GM19193 (cell line): ENCODE measurements around the gene FAM131C.

ENCODE experiments used
- POLR2A ChIP-seq: IDR thresholded peaks from 4 replicates; pipeline ENCODE4 v1.6.1; 2011; ENCODE audit not compliant: insufficient read depth, insufficient read length; ENCODE audit errors: extremely low read depth

The FAM131C gene

DNA sequence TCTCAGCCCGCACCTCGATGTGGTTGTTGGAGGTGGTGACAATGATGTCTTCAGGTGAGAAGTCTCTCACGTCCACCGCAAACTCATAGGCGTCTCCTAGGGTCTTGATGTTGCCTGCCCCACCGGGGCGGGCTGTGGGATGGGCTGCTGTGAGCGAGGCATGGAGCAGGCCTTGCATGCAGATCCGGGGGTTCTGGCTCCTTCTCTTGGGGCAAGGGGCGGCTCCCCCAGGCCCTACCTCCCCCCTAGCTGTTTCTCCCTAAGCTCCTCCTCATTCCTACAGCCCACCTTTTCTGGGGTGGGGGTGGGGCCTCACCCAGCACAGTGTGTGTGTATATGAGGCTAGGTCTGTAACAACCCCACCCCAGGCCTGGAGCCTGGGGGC is 56.4 kb downstream of the FAM131C start:
- TF ChIP-seq POLR2A: no peak

DNA sequence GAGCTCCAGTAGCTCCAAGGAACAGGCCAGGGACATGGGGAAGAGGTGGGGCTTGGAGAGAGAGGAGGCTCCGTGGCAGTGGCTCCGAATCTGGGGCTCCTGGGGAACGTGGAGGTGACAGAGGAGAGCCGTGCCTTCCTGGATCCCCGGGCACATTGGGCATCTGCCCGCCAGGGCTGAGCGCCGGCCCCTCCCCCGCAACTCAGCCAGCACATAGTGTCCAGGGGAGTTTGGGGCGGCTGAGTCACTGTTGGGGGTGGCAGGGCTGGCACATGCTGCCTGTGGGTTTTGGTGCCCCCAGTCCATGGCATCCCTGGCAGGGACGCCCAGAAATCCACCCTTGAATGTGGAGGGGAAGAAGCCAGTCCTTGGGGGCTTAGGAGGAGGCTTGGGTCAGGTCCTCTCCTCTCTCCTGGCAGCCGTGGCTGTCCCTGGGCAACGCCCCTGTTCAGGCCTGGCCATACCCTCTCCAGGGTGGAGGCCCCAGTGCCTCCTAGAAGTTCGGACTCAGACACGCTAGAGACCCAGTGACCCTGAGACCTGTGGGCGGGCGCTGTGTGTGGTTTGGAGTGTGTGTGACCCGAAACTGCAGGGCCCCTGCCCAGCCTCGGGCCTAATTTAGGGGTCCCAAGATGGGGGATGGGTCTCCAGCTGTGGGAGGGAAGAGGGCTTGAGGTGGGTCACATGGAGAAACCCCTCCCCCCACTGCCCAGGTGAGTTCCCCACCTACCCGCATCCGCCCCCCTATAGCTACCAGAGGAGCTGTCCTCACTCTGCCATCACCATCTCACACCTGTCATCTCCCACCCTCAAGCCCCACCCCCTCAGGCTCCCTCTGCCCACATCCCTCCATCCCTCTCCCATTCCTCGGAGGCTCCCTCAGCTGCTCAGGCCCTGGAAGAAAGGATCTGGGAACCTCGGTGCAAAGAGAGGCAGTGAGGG is 57.2 kb downstream of the FAM131C start:
- no peak for TF ChIP-seq POLR2A

DNA sequence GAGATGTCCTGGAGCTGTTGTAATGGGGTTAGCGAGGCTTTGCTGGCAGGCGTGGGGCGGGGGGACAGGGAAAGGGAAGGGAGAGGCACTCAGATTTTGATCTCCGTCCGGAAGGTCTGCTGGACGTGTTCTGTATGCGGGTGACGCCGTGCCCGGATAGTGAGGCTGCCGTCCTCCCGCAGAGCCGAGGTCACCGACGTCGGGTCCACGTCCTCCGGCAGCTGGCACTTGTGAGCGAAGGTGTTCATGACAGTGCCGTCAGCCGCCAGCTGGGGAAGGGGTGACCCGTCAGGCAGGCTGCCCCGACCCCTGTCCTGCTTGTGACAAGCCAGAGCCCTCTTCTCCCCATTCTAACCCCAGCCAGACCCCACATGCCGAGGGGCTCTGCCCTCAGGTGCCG is 58.0 kb downstream of the FAM131C start:
- no peak for TF ChIP-seq POLR2A

DNA sequence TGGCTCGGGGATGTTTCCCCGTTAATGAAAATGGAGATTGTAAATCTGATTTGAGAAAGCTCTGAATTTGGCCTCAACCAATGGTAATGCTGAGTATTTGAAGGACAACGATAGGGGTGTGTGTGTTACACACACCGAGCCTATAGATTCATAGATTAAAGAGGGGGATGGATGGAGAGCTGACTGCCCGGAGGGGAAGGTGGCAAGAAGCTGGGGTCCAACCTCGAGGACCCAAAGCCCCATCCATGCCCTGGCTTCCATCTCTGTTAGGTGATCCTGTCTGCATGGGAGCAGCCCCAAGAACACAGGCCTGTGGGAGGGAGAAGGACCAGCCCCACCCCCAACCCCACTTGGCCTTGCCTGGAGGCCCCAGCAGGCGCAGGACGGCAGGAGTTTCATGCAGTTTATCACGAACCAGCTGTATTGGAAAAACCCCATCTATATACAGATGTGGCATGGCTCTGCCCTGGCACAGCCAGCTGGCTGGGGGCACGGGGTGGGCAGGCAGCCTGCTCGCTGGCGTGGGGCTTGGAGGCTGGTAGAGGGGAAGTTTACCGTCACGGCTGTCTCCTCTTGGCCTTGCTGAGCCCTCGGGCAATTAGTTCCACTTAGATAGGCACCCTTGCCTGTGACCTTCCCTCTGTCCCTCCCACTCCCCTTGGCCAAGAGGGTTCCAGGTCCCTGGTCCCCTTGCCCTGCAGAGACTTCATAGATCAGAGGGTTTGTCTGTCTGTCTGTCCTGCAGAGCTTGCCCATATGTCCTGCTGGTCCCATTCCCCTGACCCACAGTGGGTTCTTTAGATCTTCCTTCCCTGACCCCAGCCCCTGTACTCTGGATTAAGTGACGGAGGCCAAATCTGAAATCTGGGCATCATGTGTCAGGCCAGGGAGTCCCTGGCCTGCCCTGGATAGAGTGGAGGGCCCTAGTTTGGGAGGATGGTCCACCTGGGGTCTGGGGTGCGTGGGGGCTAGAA is 58.7 kb downstream of the FAM131C start:
- no peak for TF ChIP-seq POLR2A

DNA sequence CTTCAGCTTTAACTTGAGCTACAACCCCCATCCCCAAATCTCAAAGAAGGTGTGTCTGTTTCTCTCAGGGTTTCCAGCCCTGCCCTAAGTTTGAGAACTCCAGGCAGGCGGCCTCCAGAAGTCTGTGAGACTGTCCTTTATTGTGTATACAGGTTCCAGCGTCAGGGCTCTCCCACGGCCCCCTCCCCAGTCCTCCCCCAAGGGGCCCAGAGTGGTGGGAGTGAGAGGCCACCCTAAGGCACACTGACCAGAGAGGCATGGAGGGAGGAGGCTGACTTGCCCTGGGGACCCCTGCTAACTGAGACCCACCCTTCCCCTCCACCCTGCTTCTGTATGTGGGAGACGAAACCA is 59.6 kb downstream of the FAM131C start:
- no peak for TF ChIP-seq POLR2A

DNA sequence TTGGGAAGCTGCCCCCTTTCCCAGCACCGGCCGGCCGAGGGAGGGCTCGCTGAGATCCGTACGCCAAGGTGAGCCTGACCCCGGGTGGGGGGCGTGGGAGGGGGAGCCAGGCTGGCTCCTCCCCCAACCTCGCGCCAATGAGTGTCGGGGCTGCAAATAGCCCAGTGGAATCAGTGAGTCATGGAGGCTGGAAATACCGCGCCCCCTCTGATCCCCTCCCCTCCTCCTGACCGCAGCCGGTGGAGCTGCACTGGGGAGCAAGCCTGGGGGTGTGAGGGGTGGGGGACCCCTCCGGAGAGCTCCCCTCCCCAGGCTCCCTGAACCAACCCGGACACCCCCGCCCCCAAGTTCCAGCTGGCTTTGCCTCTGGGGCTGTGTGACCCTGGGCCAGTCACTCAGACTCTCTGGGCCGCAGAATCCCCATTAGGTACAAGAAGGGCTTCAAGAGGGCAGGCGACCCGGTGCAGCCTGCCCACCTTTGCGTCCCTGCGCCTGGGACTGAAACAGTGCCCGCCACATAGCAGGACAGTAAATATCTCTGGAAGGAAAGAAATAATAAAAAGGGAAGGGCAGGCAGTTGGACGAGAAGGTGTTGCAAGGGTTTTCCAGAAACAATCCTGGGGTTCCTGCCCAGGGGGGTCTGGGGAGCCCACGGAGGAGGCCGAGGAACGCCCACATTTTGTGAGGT is 60.1 kb downstream of the FAM131C start:
- TF ChIP-seq POLR2A: no peak

DNA sequence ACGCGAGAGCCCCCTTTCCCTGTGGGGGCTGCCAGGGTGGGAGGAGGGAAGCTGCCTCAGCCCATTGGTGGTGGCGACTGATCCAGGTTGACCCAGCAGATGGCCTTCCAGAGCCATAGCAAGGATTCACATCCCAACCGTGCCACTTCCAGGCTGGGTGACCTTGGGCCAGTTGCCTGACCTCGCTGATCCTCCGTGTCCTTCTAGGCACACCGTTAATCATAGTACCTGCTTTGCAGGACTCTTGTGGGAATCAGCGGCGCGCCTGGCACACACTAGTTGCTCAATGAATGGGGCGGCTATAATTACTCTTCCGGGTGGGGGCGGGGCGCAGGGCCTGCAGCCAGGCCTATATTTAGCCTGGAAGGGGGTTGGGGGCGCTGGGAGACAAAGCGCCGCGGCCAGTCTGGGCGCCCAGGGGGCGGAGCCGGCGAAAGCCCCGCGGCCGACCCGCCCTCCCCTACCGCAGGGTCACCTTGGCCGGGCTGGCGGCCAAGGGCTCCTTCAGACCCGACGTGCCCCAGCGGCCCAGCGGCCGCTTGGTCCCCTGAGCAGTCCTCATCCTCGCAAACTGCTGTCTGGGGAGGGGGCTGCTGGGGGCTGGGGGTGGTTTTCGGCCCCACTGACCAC is 60.7 kb downstream of the FAM131C start:
- no peak for TF ChIP-seq POLR2A

DNA sequence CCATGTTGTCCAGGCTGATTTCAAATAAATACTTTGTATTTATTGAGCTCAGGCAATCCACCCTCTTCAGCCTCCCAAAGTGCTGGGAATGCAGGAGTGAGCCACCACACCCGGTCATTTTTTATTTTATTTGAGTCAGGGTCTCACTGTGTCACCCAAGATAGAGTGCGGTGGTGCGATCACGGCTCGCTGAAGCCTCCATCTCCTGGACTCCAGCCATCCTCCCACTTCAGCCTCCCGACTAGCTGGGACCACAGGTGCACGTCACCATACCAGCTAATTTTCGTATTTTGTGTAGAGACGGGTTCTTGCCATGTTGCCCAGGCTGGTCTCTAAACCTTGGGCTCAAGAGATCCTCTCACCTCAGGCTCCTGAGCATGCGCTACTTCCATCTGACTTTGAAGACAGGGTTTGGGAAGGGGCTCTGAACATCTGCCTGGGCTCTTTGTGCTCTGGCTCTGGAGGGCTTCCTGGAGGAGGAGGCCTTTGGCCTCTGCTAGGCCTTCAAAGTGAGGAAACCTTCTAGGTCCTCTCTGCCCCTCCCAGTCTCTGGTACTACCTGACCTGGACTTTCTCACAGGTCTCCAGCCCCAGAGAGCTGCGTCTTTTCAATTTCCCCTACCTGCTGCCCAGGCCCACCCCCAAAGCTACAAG is 61.4 kb downstream of the FAM131C start:
- no peak for TF ChIP-seq POLR2A

DNA sequence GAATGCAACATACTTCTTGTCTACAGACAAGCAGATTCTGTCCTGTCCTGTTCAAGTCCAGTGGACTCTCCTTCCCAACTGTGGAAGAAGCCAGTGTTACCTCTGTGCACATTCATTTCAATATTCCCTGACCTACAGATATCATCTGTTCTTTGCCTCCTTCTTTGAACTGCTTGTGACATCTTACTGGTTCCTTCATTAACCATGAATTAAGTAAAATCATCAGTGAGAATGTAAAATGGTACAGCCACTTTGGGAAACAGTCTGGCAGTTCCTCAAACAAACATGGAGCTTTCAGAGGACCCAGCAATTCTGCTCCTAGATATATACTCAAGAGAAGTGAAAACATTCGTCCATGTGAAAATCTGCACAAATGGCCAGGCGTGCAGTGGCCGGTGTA is 62.6 kb downstream of the FAM131C start:
- no peak for TF ChIP-seq POLR2A

DNA sequence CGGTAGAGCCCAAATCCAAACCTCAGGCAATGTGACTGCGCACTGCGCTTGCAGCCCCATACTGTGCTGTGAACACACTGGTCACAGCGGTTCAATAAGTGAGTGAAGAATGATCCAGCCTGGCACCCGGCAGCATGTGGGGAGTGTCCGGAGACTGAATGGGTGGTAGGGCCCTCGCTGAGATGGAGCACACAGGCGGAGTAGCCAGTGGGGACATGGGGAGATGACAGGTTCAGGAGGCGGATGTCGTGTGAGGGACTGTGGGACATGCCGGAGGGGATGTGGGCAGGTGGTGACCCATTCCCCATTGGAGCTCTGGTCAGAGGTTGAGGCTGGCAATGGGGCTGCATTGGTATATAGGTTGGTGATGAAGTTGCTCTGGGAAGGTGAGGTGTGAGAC is 63.8 kb downstream of the FAM131C start:
- no peak for TF ChIP-seq POLR2A

DNA sequence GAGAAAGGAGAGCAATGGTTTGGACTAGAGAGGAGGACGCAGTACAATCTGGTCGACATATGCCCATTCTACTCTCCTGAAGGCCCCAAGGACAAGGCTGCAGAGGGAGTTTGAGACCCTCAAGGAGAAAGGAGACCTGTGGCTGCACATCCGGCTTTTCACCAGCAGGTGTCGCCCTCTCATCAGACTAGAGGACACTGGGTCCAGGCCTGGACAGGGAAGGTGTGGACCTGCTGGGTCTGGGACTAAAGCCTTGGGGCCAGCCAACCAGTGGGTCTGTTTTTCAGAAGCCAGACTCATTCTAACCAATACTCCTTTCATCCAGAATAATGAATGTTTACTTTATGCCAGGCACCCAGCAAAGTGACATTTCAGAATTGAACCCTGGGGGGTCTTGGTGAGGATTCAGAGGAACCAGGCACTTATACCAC is 64.4 kb downstream of the FAM131C start:
- no peak for TF ChIP-seq POLR2A
